ENCODE results near the gene SOX21. TPM values are rescaled to one million over a fixed set of nuclear protein-coding genes. Genes with fewer than 3 reads are reported as not detected.
"Not testable (repeated sequence)": the region's sequence is repeated elsewhere in the genome, so short reads cannot be mapped to it uniquely, and the experiment has no call there.

SOX21 gene
- total RNA-seq, 3 donors from 2014 or later (not counting 1 experiment from before 2014, with no cell fraction given) = not detected

DNA sequence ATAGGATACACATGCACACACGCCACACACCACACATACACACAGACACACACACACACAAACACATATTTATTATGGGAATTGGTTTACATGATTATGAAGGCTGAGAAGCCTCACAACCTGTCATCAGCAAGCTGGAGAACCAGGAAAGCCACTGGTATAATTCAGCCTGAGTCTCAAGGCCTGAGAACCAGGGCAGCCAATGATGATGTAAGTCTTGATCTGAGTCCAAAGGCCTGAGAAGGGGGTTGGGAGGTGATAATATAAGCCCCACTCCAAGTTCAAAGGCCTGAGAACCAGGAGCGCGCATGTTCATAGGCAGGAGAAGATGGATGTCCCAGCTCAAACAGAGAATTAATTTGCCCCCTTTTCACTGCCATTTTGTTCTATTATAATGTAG is 18.7 kb upstream of the SOX21 start:
- peaks cover 3 to 6% of the 10 kb centered on the region in 2 donors for H3K9me3 Mint-ChIP-seq
- no peak overlapping the region for H3K27ac Mint-ChIP-seq
- 92% methylated on average over 2 of the region's 3 CpGs for WGBS (ENCODE audit: insufficient coverage)
- Histone ChIP-seq H3K4me3 (ENCODE audit: low read length) (no peak overlapping the region), H3K9me3 (ENCODE audit: control insufficient read depth, insufficient read depth, low read length) (no peaks in the 10 kb centered on the region), H3K4me1 (ENCODE audit: control insufficient read depth, insufficient read depth, low read length) (no peaks in the 10 kb centered on the region), H3K36me3 (ENCODE audit: control insufficient read depth, insufficient read depth, low read length) (no peaks in the 10 kb centered on the region), H3K27me3 (ENCODE audit: control insufficient read depth, insufficient read depth, low read length) (peaks cover 2% of the 10 kb centered on the region), H3K27ac (ENCODE audit: low read length) (no peak overlapping the region)
- H3K4me1 Mint-ChIP-seq = no peaks in the 10 kb centered on the region
- intact Hi-C loops (cut with micrococcal nuclease) = no loop called here
- TF ChIP-seq, protein P1, sequence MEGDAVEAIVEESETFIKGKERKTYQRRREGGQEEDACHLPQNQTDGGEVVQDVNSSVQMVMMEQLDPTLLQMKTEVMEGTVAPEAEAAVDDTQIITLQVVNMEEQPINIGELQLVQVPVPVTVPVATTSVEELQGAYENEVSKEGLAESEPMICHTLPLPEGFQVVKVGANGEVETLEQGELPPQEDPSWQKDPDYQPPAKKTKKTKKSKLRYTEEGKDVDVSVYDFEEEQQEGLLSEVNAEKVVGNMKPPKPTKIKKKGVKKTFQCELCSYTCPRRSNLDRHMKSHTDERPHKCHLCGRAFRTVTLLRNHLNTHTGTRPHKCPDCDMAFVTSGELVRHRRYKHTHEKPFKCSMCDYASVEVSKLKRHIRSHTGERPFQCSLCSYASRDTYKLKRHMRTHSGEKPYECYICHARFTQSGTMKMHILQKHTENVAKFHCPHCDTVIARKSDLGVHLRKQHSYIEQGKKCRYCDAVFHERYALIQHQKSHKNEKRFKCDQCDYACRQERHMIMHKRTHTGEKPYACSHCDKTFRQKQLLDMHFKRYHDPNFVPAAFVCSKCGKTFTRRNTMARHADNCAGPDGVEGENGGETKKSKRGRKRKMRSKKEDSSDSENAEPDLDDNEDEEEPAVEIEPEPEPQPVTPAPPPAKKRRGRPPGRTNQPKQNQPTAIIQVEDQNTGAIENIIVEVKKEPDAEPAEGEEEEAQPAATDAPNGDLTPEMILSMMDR (IDR thresholded peaks at IDR 0.05) = no peak
- H3K27me3 Mint-ChIP-seq (ENCODE audit: low read depth in 2 of 2) = no peaks in the 10 kb centered on the region
- DNase-seq (no peak), ATAC-seq (no peak)
- no peak overlapping the region for H3K4me3 Mint-ChIP-seq
- no peaks in the 10 kb centered on the region for H3K36me3 Mint-ChIP-seq

DNA sequence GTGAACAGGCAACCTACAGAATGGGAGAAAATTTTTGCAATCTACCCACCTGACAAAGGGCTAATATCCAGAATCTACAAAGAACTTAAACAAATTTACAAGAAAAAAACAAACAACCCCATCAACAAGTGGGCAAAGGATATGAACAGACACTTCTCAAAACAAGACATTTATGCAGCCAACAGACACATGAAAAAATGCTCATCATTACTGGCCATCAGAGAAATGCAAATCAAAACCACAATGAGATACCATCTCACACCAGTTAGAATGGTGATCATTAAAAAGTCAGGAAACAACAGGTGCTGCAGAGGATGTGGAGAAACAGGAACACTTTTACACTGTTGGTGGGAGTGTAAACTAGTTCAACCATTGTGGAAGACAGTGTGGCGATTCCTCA is 17.6 kb upstream of the SOX21 start:
- H3K4me1 ChIP-seq (ENCODE audit: control insufficient read depth, insufficient read depth, low read length); H3K27ac Mint-ChIP-seq; DNase-seq; H3K9me3 ChIP-seq (ENCODE audit: control insufficient read depth, insufficient read depth, low read length); intact Hi-C loops (cut with micrococcal nuclease); H3K27me3 ChIP-seq (ENCODE audit: control insufficient read depth, insufficient read depth, low read length); H3K4me1 Mint-ChIP-seq; H3K36me3 ChIP-seq (ENCODE audit: control insufficient read depth, insufficient read depth, low read length); H3K9me3 Mint-ChIP-seq; H3K4me3 ChIP-seq (ENCODE audit: low read length); H3K36me3 Mint-ChIP-seq; ATAC-seq; H3K4me3 Mint-ChIP-seq; H3K27ac ChIP-seq (ENCODE audit: low read length); H3K27me3 Mint-ChIP-seq (ENCODE audit: low read depth in 2 of 2): not testable (repeated sequence)
- WGBS (ENCODE audit: insufficient coverage) = no CpG with 5 or more reads among the region's 1 CpG

DNA sequence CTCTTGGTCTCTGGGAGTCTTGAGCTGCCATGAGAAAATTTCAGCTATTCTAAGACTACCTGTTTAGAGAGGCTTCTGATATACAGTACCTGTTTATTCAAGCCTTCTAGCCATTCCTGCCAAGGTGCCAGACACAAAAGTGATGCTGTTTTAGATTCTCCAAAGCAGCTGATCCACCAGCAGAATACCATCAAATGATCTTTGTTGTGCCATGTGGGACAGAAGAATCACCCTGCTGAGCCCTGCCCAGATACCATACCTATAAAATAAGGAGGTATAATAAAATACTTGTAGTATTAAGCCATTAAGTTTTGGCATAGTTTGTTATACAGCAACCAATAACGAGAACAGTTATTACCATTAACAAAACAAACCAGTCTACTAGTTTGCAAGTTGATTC is 14.1 kb upstream of the SOX21 start:
- Histone ChIP-seq H3K9me3 (ENCODE audit: control insufficient read depth, insufficient read depth, low read length) (no peaks in the 10 kb centered on the region), H3K4me1 (ENCODE audit: control insufficient read depth, insufficient read depth, low read length) (no peaks in the 10 kb centered on the region), H3K27me3 (ENCODE audit: control insufficient read depth, insufficient read depth, low read length) (no peaks in the 10 kb centered on the region), H3K36me3 (ENCODE audit: control insufficient read depth, insufficient read depth, low read length) (no peaks in the 10 kb centered on the region), H3K4me3 (ENCODE audit: low read length) (no peak overlapping the region), H3K27ac (ENCODE audit: low read length) (no peak overlapping the region)
- Mint-ChIP-seq H3K9me3 (peaks cover 3 to 4% of the 10 kb centered on the region in 2 donors), H3K36me3 (no peaks in the 10 kb centered on the region), H3K4me1 (no peaks in the 10 kb centered on the region), H3K4me3 (no peak overlapping the region), H3K27me3 (ENCODE audit: low read depth in 2 of 2) (peaks cover 0 to 2% of the 10 kb centered on the region in 2 donors), H3K27ac (no peak overlapping the region)
- intact Hi-C loops (cut with micrococcal nuclease) = no loop called here
- TF ChIP-seq, protein P1 (IDR thresholded peaks at IDR 0.05) = no peak
- DNase-seq (no peak), ATAC-seq (no peak)
- no CpG with 5 or more reads among the region's 1 CpG for WGBS (ENCODE audit: insufficient coverage)

DNA sequence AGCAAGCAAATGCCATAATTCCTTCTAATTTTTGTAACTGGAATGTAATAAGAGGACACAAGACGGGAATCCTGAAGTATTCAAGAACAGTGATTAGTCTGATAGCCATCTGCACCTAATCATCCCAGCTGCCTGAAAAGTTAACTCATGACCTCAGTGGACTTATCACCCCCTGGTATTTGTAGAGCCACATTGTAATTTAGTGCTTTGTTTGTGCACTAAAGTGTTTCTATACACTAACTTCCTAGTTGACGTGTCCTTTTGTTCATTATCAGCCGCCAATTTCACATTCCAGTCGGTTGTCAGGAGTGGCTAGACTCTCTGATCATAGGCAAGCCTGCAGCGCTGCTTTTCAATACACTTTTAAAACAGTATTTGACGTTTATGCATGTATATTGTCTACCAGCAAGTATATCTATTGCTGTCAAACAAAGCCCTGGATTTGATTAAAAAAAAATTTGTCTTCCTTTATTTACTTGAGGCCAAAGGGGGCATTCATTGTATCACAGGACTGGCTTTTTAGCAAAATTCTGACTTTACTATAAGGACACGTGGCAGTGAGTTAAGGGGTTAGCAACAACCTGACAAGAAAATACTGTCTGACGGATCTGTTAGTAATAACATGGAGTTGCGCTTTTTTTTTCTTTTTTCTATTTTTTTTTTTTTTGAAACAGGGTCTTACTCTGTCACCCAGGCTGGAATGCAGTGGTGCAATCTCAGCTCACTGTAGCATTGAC is 10.4 kb upstream of the SOX21 start:
- intact Hi-C loops (cut with micrococcal nuclease) = no loop called here
- 85% methylated on average over 9 of the region's 9 CpGs for WGBS (ENCODE audit: insufficient coverage)
- peaks cover 0 to 2% of the 10 kb centered on the region in 2 donors for H3K9me3 Mint-ChIP-seq
- DNase-seq (no peak), ATAC-seq (no peak)
- no peak overlapping the region for H3K4me3 Mint-ChIP-seq
- H3K4me1 Mint-ChIP-seq = no peaks in the 10 kb centered on the region
- no peaks in the 10 kb centered on the region for H3K27me3 ChIP-seq (ENCODE audit: control insufficient read depth, insufficient read depth, low read length)
- no peaks in the 10 kb centered on the region for H3K4me1 ChIP-seq (ENCODE audit: control insufficient read depth, insufficient read depth, low read length)
- no peaks in the 10 kb centered on the region for H3K9me3 ChIP-seq (ENCODE audit: control insufficient read depth, insufficient read depth, low read length)
- H3K36me3 ChIP-seq (ENCODE audit: control insufficient read depth, insufficient read depth, low read length) = no peaks in the 10 kb centered on the region
- no peak overlapping the region for H3K4me3 ChIP-seq (ENCODE audit: low read length)
- H3K36me3 Mint-ChIP-seq = no peaks in the 10 kb centered on the region
- H3K27me3 Mint-ChIP-seq (ENCODE audit: low read depth in 2 of 2) = peaks cover 9 to 18% of the 10 kb centered on the region in 2 donors
- H3K27ac Mint-ChIP-seq = no peak overlapping the region
- TF ChIP-seq, protein P1 (IDR thresholded peaks at IDR 0.05) = no peak
- no peak overlapping the region for H3K27ac ChIP-seq (ENCODE audit: low read length)

DNA sequence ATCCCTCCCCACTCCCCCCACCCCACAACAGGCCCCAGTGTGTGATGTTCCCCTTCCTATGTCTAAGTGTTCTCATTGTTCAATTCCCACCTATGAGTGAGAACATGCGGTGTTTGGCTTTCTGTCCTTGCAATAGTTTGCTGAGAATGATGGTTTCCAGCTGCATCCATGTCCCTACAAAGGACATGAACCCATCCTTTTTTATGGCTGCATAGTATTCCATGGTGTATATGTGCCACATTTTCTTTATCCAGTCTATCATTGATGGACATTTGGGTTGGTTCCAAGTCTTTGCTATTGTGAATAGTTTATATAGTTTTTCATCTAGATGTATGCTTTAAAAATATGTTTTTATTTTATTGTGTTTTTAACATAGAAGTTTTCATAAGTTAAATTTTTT is 6.4 kb upstream of the SOX21 start:
- H3K27ac Mint-ChIP-seq; H3K9me3 Mint-ChIP-seq; H3K36me3 ChIP-seq (ENCODE audit: control insufficient read depth, insufficient read depth, low read length); H3K27me3 ChIP-seq (ENCODE audit: control insufficient read depth, insufficient read depth, low read length); DNase-seq; intact Hi-C loops (cut with micrococcal nuclease); ATAC-seq; H3K4me3 Mint-ChIP-seq; H3K36me3 Mint-ChIP-seq; H3K4me1 ChIP-seq (ENCODE audit: control insufficient read depth, insufficient read depth, low read length); H3K4me3 ChIP-seq (ENCODE audit: low read length); H3K9me3 ChIP-seq (ENCODE audit: control insufficient read depth, insufficient read depth, low read length); H3K27ac ChIP-seq (ENCODE audit: low read length); H3K4me1 Mint-ChIP-seq: not testable (repeated sequence)
- peaks cover 22 to 57% of the 10 kb centered on the region in 2 donors for H3K27me3 Mint-ChIP-seq (ENCODE audit: low read depth in 2 of 2)
- WGBS (ENCODE audit: insufficient coverage) = 100% methylated on average over 1 of the region's 1 CpG
